ENCODE measurements around the gene DHRSX. TPM values are rescaled to one million over a fixed set of nuclear protein-coding genes. Genes with fewer than 3 reads are reported as not detected.

DHRSX gene
- polyA plus RNA-seq, 3 donors = 12.9 to 33.2 (median 28.3) TPM

DNA sequence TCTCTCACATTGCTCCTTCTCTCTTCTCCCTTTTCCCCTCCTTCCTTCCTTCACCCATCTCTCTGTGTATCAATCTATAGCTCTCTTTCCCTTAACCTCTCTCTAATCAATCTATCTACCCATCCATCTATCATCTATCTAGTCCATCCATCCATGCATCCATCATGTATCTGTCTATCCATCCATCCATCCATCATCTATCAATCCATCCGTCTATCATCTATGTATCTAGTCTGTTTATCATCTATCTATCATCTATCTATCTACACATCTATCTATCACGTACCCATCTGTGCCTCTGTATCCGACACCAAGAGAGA is 307.5 kb downstream of the DHRSX start:
- H3K4me3 ChIP-seq (replicated peaks in 1 of 3; ENCODE audit: low read depth in 2 of 3, low read length in 3 of 3) = no peak overlapping the region
- no peak overlapping the region for H3K4me2 ChIP-seq (replicated peaks; ENCODE audit: extremely low read depth, low read length, poor library complexity, severe bottlenecking)
- no peaks in the 10 kb centered on the region for H3K36me3 ChIP-seq (replicated peaks in 1 of 2; ENCODE audit: control insufficient read depth in 1 of 2, insufficient read depth in 2 of 2, low read length in 2 of 2)
- H2AFZ ChIP-seq (ENCODE audit: insufficient read depth, low read depth, low read length, poor library complexity, severe bottlenecking) = no peak overlapping the region
- Mint-ChIP-seq H3K27ac (no peak overlapping the region), H3K27me3 (ENCODE audit: low read depth in 3 of 3) (peaks cover 0 to 4% (median 2%) of the 10 kb centered on the region in 3 donors), H3K36me3 (no peaks in the 10 kb centered on the region), H3K4me3 (no peak overlapping the region), H3K9me3 (peaks cover 3 to 38% (median 20%) of the 10 kb centered on the region in 7 donors), H3K4me1 (no peaks in the 10 kb centered on the region)
- H3K27me3 ChIP-seq (ENCODE audit: control insufficient read depth in 2 of 2, insufficient read depth in 2 of 2, low read length in 2 of 2) = no peaks in the 10 kb centered on the region
- TF ChIP-seq, protein P1, sequence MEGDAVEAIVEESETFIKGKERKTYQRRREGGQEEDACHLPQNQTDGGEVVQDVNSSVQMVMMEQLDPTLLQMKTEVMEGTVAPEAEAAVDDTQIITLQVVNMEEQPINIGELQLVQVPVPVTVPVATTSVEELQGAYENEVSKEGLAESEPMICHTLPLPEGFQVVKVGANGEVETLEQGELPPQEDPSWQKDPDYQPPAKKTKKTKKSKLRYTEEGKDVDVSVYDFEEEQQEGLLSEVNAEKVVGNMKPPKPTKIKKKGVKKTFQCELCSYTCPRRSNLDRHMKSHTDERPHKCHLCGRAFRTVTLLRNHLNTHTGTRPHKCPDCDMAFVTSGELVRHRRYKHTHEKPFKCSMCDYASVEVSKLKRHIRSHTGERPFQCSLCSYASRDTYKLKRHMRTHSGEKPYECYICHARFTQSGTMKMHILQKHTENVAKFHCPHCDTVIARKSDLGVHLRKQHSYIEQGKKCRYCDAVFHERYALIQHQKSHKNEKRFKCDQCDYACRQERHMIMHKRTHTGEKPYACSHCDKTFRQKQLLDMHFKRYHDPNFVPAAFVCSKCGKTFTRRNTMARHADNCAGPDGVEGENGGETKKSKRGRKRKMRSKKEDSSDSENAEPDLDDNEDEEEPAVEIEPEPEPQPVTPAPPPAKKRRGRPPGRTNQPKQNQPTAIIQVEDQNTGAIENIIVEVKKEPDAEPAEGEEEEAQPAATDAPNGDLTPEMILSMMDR (IDR thresholded peaks at IDR 0.05) = no peak
- no peak overlapping the region for H3K9ac ChIP-seq (ENCODE audit: insufficient read depth, low read length, poor library complexity, severe bottlenecking)
- no peaks in the 10 kb centered on the region for H3K79me2 ChIP-seq (ENCODE audit: insufficient read depth, low read length)
- intact Hi-C loops (cut with micrococcal nuclease) = no loop called here
- DNase-seq = no peak
- peaks cover 10 to 21% of the 10 kb centered on the region in 2 donors for H3K9me3 ChIP-seq (replicated peaks in 1 of 2; ENCODE audit: control insufficient read depth in 1 of 2, insufficient read depth in 1 of 2, low read length in 2 of 2)
- no peaks in the 10 kb centered on the region for H3K4me1 ChIP-seq (ENCODE audit: control insufficient read depth in 1 of 2, insufficient read depth in 2 of 2, low read length in 2 of 2)
- WGBS (ENCODE audit: insufficient coverage) = 88% methylated on average over 1 of the region's 3 CpGs
- no peak overlapping the region for H3K27ac ChIP-seq (ENCODE audit: low read depth in 1 of 2, low read length in 2 of 2)
- no peaks in the 10 kb centered on the region for H4K20me1 ChIP-seq (ENCODE audit: insufficient read depth, low read length)

DNA sequence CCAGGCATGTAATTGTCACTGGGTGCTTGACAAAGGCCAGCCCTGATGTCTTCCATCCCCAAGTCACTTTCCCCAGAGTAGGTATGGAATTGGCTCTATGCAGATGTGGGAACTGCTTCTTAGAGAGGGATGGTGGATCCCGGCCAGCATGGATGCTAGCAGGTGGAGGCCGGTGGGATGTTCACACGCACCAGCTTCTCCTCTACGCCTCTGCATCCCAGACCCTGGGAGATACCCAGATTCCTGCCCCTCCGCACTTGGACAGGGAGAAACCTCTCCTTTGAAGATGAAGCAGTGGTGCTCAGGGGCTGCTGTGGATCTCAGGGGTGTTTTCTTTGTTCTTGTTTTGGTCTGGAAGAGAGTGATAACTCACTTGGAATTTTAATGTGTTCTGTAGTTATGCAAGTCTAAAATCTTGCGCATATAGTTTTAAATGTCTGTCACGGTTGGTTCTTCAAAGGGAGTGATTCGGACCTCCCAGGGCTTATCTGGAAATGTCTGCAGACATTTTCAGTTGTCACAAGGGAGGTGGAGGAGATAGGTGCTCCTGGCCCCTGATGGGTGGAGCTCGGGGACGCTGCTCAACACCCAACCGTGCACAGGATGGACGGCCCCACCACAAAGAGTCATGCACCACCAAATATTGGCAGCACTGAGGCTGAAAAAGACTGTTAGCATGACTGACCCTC is 308.0 kb downstream of the DHRSX start:
- Histone ChIP-seq H3K36me3 (replicated peaks in 1 of 2; ENCODE audit: control insufficient read depth in 1 of 2, insufficient read depth in 2 of 2, low read length in 2 of 2) (no peaks in the 10 kb centered on the region), H3K9me3 (replicated peaks in 1 of 2; ENCODE audit: control insufficient read depth in 1 of 2, insufficient read depth in 1 of 2, low read length in 2 of 2) (peaks cover 15 to 24% of the 10 kb centered on the region in 2 donors), H3K4me3 (replicated peaks in 1 of 3; ENCODE audit: low read depth in 2 of 3, low read length in 3 of 3) (no peak overlapping the region), H3K4me1 (ENCODE audit: control insufficient read depth in 1 of 2, insufficient read depth in 2 of 2, low read length in 2 of 2) (no peaks in the 10 kb centered on the region), H3K27me3 (ENCODE audit: control insufficient read depth in 2 of 2, insufficient read depth in 2 of 2, low read length in 2 of 2) (no peaks in the 10 kb centered on the region), H3K79me2 (ENCODE audit: insufficient read depth, low read length) (no peaks in the 10 kb centered on the region), H2AFZ (ENCODE audit: insufficient read depth, low read depth, low read length, poor library complexity, severe bottlenecking) (no peak overlapping the region), H4K20me1 (ENCODE audit: insufficient read depth, low read length) (no peaks in the 10 kb centered on the region), H3K4me2 (replicated peaks; ENCODE audit: extremely low read depth, low read length, poor library complexity, severe bottlenecking) (no peak overlapping the region), H3K27ac (ENCODE audit: low read depth in 1 of 2, low read length in 2 of 2) (no peak overlapping the region), H3K9ac (ENCODE audit: insufficient read depth, low read length, poor library complexity, severe bottlenecking) (no peak overlapping the region)
- DNase-seq = no peak
- H3K4me3 Mint-ChIP-seq = no peak overlapping the region
- H3K27me3 Mint-ChIP-seq (ENCODE audit: low read depth in 3 of 3) = peaks cover 0 to 6% (median 3%) of the 10 kb centered on the region in 3 donors
- no peak overlapping the region for H3K27ac Mint-ChIP-seq
- TF ChIP-seq, protein P1 (IDR thresholded peaks at IDR 0.05) = no peak
- peaks cover 7 to 40% (median 25%) of the 10 kb centered on the region in 7 donors for H3K9me3 Mint-ChIP-seq
- intact Hi-C loops (cut with micrococcal nuclease) = no loop called here
- no peaks in the 10 kb centered on the region for H3K36me3 Mint-ChIP-seq
- 88% methylated on average over 10 of the region's 12 CpGs for WGBS (ENCODE audit: insufficient coverage)
- no peaks in the 10 kb centered on the region for H3K4me1 Mint-ChIP-seq

Measured in CD14-positive monocyte (primary cell).